Osteocyte (in vitro differentiated cells): ENCODE data around the gene KIF16B. TPM values are rescaled to one million over a fixed set of nuclear protein-coding genes. Genes with fewer than 3 reads are reported as not detected.

Experiments used
- DNase-seq: peaks from one replicate; pipeline ENCODE4 v3.0.0; 2021; ENCODE audit warnings: mixed read lengths; ENCODE audit not compliant: unreplicated experiment; ENCODE audit errors: extremely low spot score
- H3K27ac Mint-ChIP-seq: one replicate; pipeline ENCODE4 v1.8.0; 2021; ENCODE audit warnings: mild to moderate bottlenecking, mixed read lengths; ENCODE audit not compliant: unreplicated experiment
- H3K27me3 Mint-ChIP-seq: one replicate; pipeline ENCODE4 v1.8.0; 2021; ENCODE audit warnings: mixed read lengths; ENCODE audit not compliant: unreplicated experiment
- H3K36me3 Mint-ChIP-seq: one replicate; pipeline ENCODE4 v1.8.0; 2021; ENCODE audit warnings: mixed read lengths; ENCODE audit not compliant: unreplicated experiment
- H3K4me1 Mint-ChIP-seq: one replicate; pipeline ENCODE4 v1.8.0; 2021; ENCODE audit warnings: mixed read lengths; ENCODE audit not compliant: unreplicated experiment
- H3K4me3 Mint-ChIP-seq: one replicate; pipeline ENCODE4 v1.8.0; 2021; ENCODE audit warnings: mild to moderate bottlenecking, moderate library complexity, mixed read lengths; ENCODE audit not compliant: unreplicated experiment
- H3K9me3 Mint-ChIP-seq: one replicate; pipeline ENCODE4 v1.8.0; 2021; ENCODE audit warnings: mixed read lengths; ENCODE audit not compliant: unreplicated experiment
- total RNA-seq: library from RNA; stranded (reverse); gene quantifications from 2 replicates; pipeline ENCODE4 v1.2.1, GENCODE V29; 2021
- TF ChIP-seq, protein P1 (sequence below): fragments of 200-600 bp; sonication (generic); IDR thresholded peaks from 2 replicates; pipeline ENCODE4 v1.5.0; 2021; ENCODE audit warnings: antibody characterized with exemption, mild to moderate bottlenecking, moderate library complexity

KIF16B gene
- total RNA-seq, 1 donor from 2014 or later = 10.2 TPM

DNA sequence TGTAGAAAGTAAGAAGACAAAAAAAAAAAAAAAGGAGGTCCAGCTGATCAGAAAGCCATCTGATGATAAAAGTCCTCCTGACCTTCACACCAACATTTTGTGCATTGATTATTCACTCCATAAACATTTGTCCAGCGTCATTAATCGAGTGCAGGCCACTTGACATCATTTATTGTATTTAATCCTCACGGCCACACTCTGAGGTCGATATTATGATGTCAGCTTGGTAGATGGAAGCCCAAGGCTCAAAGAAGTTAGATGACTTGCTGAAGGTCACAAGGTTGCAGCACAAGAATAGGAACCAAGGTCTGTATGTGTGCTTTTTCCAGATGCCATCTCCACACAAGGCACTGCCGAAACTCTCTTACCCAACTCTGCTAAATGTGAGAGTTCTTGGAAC is 328.4 kb downstream of the KIF16B start:
- DNase-seq = peak; percentile 25
- TF ChIP-seq, protein P1, sequence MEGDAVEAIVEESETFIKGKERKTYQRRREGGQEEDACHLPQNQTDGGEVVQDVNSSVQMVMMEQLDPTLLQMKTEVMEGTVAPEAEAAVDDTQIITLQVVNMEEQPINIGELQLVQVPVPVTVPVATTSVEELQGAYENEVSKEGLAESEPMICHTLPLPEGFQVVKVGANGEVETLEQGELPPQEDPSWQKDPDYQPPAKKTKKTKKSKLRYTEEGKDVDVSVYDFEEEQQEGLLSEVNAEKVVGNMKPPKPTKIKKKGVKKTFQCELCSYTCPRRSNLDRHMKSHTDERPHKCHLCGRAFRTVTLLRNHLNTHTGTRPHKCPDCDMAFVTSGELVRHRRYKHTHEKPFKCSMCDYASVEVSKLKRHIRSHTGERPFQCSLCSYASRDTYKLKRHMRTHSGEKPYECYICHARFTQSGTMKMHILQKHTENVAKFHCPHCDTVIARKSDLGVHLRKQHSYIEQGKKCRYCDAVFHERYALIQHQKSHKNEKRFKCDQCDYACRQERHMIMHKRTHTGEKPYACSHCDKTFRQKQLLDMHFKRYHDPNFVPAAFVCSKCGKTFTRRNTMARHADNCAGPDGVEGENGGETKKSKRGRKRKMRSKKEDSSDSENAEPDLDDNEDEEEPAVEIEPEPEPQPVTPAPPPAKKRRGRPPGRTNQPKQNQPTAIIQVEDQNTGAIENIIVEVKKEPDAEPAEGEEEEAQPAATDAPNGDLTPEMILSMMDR = no peak
- no peaks in the 10 kb centered on the region for H3K9me3 Mint-ChIP-seq

DNA sequence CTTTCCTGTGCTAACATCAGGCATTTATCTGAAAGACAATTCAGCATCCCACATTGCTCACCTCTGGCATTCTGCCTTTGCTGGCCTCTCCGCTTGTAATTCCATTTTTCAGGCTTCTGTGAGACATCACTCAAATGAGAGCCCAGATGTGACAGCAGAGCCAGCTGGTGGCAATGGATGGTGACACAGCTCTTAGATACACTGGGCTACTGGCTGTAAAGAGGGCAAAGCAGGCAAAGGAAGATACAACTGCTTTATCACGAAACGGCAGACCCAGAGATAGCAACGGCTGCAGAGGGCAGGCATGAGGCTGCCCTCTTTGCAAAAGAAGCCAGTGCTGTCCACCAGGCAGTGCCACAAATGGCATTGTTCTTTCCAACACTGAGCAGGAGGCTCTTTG is 329.8 kb downstream of the KIF16B start:
- Mint-ChIP-seq H3K27me3 (peaks cover 9% of the 10 kb centered on the region), H3K4me1 (no peaks in the 10 kb centered on the region), H3K4me3 (no peak overlapping the region), H3K9me3 (peaks cover 5% of the 10 kb centered on the region), H3K27ac (no peak overlapping the region), H3K36me3 (no peaks in the 10 kb centered on the region)
- DNase-seq = peak; percentile 36
- TF ChIP-seq, protein P1 = no peak

More for the DNA sequence above, 328.4 kb downstream of the KIF16B start:
- no peak overlapping the region for H3K27ac Mint-ChIP-seq
- H3K27me3 Mint-ChIP-seq = peaks cover 13% of the 10 kb centered on the region
- no peak overlapping the region for H3K4me3 Mint-ChIP-seq
- no peaks in the 10 kb centered on the region for H3K4me1 Mint-ChIP-seq
- no peaks in the 10 kb centered on the region for H3K36me3 Mint-ChIP-seq

DNA sequence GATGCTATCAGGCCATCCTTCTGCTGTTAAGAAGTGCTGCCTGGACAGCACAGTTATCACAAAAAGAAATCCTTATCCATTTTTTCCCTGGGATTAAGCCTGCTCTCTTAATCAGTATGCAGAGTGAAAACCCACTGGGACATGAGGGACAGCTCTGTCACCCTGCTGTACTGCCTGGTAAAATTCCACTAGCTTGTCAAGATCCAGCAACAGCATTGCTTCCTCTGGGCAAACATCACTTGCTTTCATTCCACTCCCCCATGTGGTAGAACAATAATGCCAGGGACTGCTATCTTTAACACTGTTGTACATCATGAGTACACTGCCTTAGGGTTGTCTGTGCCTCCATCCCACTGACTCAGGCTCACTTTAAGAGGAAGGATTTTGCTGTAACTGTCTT is 331.3 kb downstream of the KIF16B start:
- Mint-ChIP-seq H3K4me1 (no peaks in the 10 kb centered on the region), H3K27ac (no peak overlapping the region), H3K36me3 (no peaks in the 10 kb centered on the region), H3K9me3 (peaks cover 10% of the 10 kb centered on the region), H3K4me3 (no peak overlapping the region), H3K27me3 (no peaks in the 10 kb centered on the region)
- TF ChIP-seq, protein P1 = no peak
- DNase-seq = peak; percentile 27

DNA sequence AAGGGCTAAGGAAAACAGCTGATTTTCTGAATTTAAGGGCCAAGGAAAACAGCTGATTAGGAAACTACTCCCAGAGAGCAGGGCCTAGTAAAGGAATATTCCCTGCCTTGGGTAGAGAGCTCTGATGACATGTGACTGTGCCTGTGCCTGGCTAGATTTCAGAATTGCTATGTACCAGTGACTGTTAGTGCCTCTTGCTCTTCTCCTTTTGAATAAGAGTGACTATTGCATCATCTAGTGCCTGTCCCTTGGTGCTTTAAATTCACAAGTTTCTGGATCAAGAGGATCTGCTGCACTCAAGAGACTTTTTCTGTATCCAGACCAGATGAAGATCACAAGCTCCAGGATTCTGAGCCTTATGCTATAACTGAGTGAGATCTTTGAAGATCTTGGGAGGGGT is 332.9 kb downstream of the KIF16B start:
- H3K27ac Mint-ChIP-seq = no peak overlapping the region
- DNase-seq = no peak
- H3K4me3 Mint-ChIP-seq = no peak overlapping the region
- no peaks in the 10 kb centered on the region for H3K27me3 Mint-ChIP-seq
- H3K4me1 Mint-ChIP-seq = no peaks in the 10 kb centered on the region
- no peaks in the 10 kb centered on the region for H3K36me3 Mint-ChIP-seq
- TF ChIP-seq, protein P1 = no peak
- peaks cover 10% of the 10 kb centered on the region for H3K9me3 Mint-ChIP-seq

DNA sequence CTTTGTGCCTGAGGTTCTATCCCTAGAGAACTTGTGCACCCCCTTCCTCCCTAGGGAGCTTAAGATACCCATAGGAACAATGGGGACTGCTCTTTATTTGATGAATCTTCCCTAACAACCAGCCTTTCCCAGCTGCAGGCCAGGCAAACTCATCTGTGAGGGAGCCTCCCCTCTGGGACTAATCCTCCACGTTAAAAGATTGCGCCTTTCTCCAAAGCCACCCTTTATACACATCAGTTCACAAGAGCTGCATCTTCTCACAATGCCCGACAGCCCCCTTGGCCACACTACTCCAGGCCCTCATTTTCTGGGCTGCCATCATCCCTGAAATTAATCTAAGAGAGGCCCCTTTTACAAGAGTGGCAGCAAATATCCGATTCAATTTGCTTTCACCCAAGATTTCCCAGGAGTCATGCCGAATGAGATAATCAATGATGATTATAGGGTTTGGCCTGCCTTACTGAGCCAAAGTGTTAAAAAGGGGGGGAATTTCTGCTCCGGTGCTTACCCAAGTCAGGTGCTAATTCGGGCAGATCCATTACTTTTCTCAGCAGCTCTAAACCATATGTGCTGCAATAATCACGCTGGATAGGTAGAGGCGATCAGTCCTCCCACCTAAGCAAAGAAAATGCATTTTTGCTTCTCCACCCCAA is 336.5 kb downstream of the KIF16B start:
- Mint-ChIP-seq H3K4me3 (no peak overlapping the region), H3K9me3 (peaks cover 10% of the 10 kb centered on the region), H3K27me3 (no peaks in the 10 kb centered on the region), H3K36me3 (no peaks in the 10 kb centered on the region), H3K27ac (no peak overlapping the region), H3K4me1 (no peaks in the 10 kb centered on the region)
- DNase-seq = peak; percentile 38
- TF ChIP-seq, protein P1 = no peak
